PC-9 (cell line): ENCODE data around the gene SSR4. TPM values are rescaled to one million over a fixed set of nuclear protein-coding genes. Genes with fewer than 3 reads are reported as not detected.

ENCODE experiments used
- BruUV-seq: library from RNA; stranded (reverse); fragments of 400-500 nt; replicated peaks from 2 replicates; lab custom pipeline; 2021; lab: Mats Ljungman, UMichigan
- CTCF ChIA-PET: fragments of 300-600 bp; sonication (Branson Sonifier 250); formaldehyde crosslinking; loops from one replicate; lab custom pipeline; 2022; ENCODE audit warnings: antibody characterized with exemption; lab: Charles Lee
- POLR2A ChIA-PET: fragments of 300-600 bp; sonication (Branson Sonifier 250); formaldehyde crosslinking; loops from one replicate; lab custom pipeline; 2022; ENCODE audit warnings: antibody characterized with exemption; ENCODE audit not compliant: unreplicated experiment; lab: Charles Lee
- DNase-seq, 2 experiments: peaks; one replicate each; pipeline versions ENCODE4 v3.0.0 to v3.0.0-alpha.2; 2015 to 2022; ENCODE audit warnings: mixed read lengths in 1 of 2
- H2AFZ ChIP-seq: fragments of 200-600 bp; sonication (generic); 2 replicates; pipeline ENCODE4 v1.8.1; 2017; ENCODE audit warnings: antibody characterized with exemption
- H3F3A ChIP-seq: fragments of 200-600 bp; sonication (generic); 2 replicates; pipeline ENCODE4 v1.8.1; 2017; ENCODE audit warnings: antibody characterized with exemption, mild to moderate bottlenecking, low read depth; ENCODE audit not compliant: insufficient read depth
- H3K27ac ChIP-seq: fragments of 200-600 bp; sonication (generic); 2 replicates; pipeline ENCODE4 v1.6.1; 2016; ENCODE audit warnings: mixed run types
- H3K27me3 ChIP-seq: fragments of 200-600 bp; sonication (generic); 2 replicates; pipeline ENCODE4 v1.6.1; 2016; ENCODE audit warnings: low read depth, mixed run types; ENCODE audit not compliant: insufficient read depth
- H3K36me3 ChIP-seq: fragments of 200-600 bp; sonication (generic); 2 replicates; pipeline ENCODE4 v1.6.1; 2016; ENCODE audit warnings: low read depth, mixed run types
- H3K4me1 ChIP-seq: fragments of 200-600 bp; sonication (generic); replicated peaks from 2 replicates; pipeline ENCODE4 v1.6.1; 2016; ENCODE audit warnings: mixed run types; ENCODE audit not compliant: insufficient read depth
- H3K4me2 ChIP-seq: fragments of 200-600 bp; sonication (generic); 2 replicates; pipeline ENCODE4 v1.6.1; 2017; ENCODE audit warnings: mixed run types
- H3K4me3 ChIP-seq: fragments of 200-600 bp; sonication (generic); 2 replicates; pipeline ENCODE4 v1.6.1; 2016; ENCODE audit warnings: mixed run types
- H3K79me2 ChIP-seq: fragments of 200-600 bp; sonication (generic); 2 replicates; pipeline ENCODE4 v1.6.1; 2017; ENCODE audit warnings: low read depth, mixed run types
- H3K9me2 ChIP-seq: fragments of 200-600 bp; sonication (generic); 2 replicates; pipeline ENCODE4 v1.8.1; 2017; ENCODE audit warnings: mild to moderate bottlenecking; ENCODE audit not compliant: insufficient read depth
- H3K9me3 ChIP-seq: fragments of 200-600 bp; sonication (generic); 2 replicates; pipeline ENCODE4 v1.8.1; 2016; ENCODE audit warnings: low read depth; ENCODE audit not compliant: insufficient read depth
- H4K20me1 ChIP-seq: fragments of 200-600 bp; sonication (generic); 2 replicates; pipeline ENCODE4 v1.8.1; 2017; ENCODE audit not compliant: insufficient read depth
- CTCF ChIP-seq: fragments of 200-600 bp; sonication (generic); conservative IDR thresholded peaks from 2 replicates; pipeline ENCODE4 v1.6.1; 2017; ENCODE audit warnings: mixed run types, antibody characterized with exemption, mild to moderate bottlenecking, moderate library complexity
- EZH2 ChIP-seq: fragments of 200-600 bp; sonication (generic); IDR thresholded peaks from 2 replicates; pipeline ENCODE4 v1.8.0; 2017; ENCODE audit warnings: antibody characterized with exemption, low read depth
- intact Hi-C: fragments of 100-400 bp; cut with micrococcal nuclease; formaldehyde crosslinking; loops from one replicate; pipeline ENCODE4 v1.10.0; 2022; ENCODE audit not compliant: unreplicated experiment
- total RNA-seq: library from RNA; stranded (reverse); gene quantifications from 2 replicates; pipeline ENCODE4 v1.2.3, GENCODE V29; 2021

The SSR4 gene
- total RNA-seq, 1 experiment from 2014 or later = 223 TPM

DNA sequence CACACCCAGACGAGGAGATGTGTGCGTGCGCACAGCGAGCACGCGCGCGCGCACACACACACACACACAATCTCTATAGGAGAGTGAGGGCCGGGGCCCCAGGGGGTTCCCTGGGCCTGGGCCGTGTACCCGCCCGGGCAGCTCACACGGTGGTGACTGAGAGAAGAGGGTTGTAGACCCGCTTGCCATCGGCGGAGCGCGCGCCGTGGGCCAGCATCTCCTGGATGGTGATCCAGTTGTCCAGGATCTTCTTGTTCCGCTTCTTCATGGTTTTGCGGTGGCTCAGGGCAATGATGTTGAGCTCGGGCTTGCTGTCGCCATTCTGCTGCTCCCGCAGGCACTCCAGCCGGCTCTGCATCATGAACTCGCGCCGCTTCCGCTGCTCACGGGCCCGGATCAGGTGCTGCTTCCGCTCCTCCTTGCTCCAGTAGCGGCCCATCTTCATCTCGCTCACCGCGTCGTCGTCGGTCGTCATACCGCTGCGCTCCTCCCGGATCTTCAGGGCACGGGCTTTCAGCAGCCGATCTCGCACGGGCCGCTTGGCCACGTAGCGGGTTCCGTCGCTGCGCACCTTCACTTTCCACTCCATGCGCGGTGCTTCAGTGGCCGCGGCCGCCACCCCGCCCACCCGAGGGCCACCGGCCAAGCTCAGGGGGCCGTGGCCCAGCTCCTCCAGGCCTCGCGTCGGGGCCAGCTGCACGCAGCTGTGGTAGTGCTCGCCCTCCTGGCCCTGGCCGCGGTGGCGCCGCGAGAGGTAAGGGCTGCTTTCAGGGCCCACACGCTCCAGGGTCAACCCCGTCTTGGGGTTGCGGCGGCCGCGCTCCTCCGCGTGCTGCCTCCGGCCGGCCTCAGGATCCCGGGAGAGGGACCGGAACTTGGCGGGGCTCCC lies 9.0 kb downstream of the SSR4 start:
- no peak for DNase-seq
- no peaks in the 10 kb centered on the region for H3K4me1 ChIP-seq
- peaks cover 5% of the 10 kb centered on the region; the same call in 1 of the 2 replicates for H3F3A ChIP-seq
- H3K36me3 ChIP-seq = no peaks in the 10 kb centered on the region
- no peaks in the 10 kb centered on the region for H3K9me2 ChIP-seq
- H3K4me2 ChIP-seq = no peak overlapping the region
- no peaks in the 10 kb centered on the region for H4K20me1 ChIP-seq
- POLR2A ChIA-PET = no interaction called here
- no peak overlapping the region for H2AFZ ChIP-seq
- H3K79me2 ChIP-seq = no peaks in the 10 kb centered on the region
- no peak overlapping the region for H3K27ac ChIP-seq
- TF ChIP-seq EZH2 = no peak
- no peak for TF ChIP-seq CTCF
- CTCF ChIA-PET = no interaction called here
- no peak overlapping the region for H3K4me3 ChIP-seq
- H3K9me3 ChIP-seq = no peaks in the 10 kb centered on the region
- 0 out of 2 replicates have a peak, but pooled peaks cover under 1% of the 10 kb centered on the region for H3K27me3 ChIP-seq
- intact Hi-C loops = no loop called here
- no TSS peak for BruUV-seq

DNA sequence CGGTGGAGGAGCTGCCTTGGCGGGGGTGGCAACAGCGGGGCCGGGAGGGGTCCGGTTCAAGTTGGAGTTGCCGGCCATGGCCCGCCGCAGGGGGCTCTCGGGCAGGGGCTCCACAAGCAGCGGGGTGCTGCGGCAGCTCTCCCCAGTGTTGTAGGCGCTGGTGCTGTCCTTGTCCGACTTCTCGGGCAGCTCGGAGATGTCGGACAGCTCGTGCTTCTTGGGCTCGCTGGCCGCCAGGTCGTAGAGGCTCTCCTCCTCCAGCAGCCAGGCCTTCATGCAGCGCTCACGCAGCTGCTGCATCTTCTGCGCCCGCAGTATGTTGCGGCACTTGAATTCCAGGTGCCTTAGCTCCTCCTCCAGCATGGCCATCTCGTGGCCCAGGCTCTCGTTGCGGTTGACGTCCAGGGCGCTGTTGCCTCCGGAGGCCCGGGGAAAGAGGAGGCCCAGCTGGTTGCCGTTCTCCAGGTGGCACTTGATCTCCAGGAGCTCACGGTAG lies 9.7 kb downstream of the SSR4 start:
- no peak overlapping the region for H3K4me2 ChIP-seq
- no peak overlapping the region for H2AFZ ChIP-seq
- POLR2A ChIA-PET = no interaction called here
- no peaks in the 10 kb centered on the region for H3K4me1 ChIP-seq
- no peaks in the 10 kb centered on the region for H4K20me1 ChIP-seq
- no peaks in the 10 kb centered on the region for H3K9me2 ChIP-seq
- no peaks in the 10 kb centered on the region for H3K36me3 ChIP-seq
- H3F3A ChIP-seq = peaks cover 4% of the 10 kb centered on the region; the same call in 1 of the 2 replicates
- H3K79me2 ChIP-seq = no peaks in the 10 kb centered on the region
- BruUV-seq = no TSS peak
- H3K27ac ChIP-seq = no peak overlapping the region
- no peak for TF ChIP-seq EZH2
- no peak for TF ChIP-seq CTCF
- DNase-seq = no peak
- H3K9me3 ChIP-seq = no peaks in the 10 kb centered on the region
- CTCF ChIA-PET = no interaction called here
- intact Hi-C loops = no loop called here
- no peak overlapping the region for H3K4me3 ChIP-seq
- 0 out of 2 replicates have a peak, but pooled peaks cover 6% of the 10 kb centered on the region for H3K27me3 ChIP-seq

DNA sequence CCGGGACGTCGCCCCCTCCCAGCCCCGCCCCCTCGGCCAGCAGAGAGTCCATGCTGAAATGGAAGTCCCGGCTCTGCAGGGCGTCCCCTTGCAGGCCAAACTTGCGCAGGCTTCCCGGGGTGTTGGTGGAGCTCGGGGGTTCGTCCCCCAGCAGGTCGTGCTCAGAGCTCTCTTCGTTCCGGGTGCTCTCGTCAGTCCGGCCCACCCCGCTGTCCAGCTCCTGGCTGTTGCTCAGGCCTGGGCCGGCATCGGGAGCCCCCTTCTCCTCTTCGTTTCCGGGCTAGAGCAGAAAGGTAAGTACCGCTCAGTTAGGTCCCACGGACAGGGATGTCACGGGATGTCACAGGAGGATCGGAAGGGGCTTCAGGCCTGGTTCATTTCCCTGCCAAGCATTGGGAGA lies 10.2 kb downstream of the SSR4 start:
- Histone ChIP-seq H3K4me2 (no peak overlapping the region), H3K79me2 (no peaks in the 10 kb centered on the region), H3K9me3 (no peaks in the 10 kb centered on the region), H3K27ac (no peak overlapping the region), H3K27me3 (0 out of 2 replicates have a peak, but pooled peaks cover 8% of the 10 kb centered on the region), H3K9me2 (no peaks in the 10 kb centered on the region), H3K36me3 (no peaks in the 10 kb centered on the region), H4K20me1 (no peaks in the 10 kb centered on the region), H3F3A (no peaks in the 10 kb centered on the region), H3K4me1 (no peaks in the 10 kb centered on the region), H3K4me3 (no peak overlapping the region), H2AFZ (no peak overlapping the region)
- BruUV-seq = no TSS peak
- CTCF ChIA-PET = no interaction called here
- POLR2A ChIA-PET = no interaction called here
- no peak for DNase-seq
- intact Hi-C loops = no loop called here
- TF ChIP-seq EZH2 = no peak
- TF ChIP-seq CTCF = no peak
